NCI-H345 treated with DMSO at 0.1 percent for 48 hours (cell line): ENCODE data around the gene FAM114A1.

Source experiments
- DNase-seq: peaks from one replicate; lab custom pipeline; 2025; ENCODE audit not compliant: unreplicated experiment; lab: John Stamatoyannopoulos, UW

FAM114A1 gene

DNA sequence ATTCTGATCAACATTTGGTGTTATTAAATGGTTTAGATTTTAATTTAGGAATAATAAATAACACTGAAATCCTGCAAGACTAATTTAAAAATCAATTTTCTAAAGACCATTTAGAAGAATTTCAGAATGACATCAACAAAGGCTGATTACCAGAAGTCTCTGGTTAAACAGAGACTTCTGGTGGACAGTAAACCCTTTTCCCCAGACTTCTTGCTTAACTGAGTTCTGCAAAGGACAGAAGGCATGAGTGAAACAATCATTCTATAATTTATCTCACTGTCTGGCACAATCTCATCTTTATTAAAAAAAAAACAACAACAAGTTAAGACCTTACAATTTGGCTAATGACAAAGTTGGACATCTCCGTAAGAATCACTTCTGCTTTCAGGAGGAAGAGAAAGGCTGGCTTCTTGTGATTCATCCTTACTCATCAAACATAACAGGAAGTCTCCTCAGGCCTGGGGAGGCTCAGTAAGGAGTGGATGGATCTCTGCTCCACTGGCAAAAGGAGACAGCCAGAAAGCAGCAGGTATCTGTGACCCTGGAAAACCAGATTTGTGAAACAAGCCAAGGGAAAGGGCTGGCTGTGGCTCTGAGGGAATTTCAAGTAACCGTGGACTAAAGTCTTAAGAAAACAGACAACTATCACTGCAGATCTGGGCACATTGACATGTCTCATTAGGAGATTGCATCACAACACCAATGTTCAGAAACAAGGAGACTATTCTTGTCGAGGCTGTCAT is 10.1 kb upstream of the FAM114A1 start:
- no peak for DNase-seq

DNA sequence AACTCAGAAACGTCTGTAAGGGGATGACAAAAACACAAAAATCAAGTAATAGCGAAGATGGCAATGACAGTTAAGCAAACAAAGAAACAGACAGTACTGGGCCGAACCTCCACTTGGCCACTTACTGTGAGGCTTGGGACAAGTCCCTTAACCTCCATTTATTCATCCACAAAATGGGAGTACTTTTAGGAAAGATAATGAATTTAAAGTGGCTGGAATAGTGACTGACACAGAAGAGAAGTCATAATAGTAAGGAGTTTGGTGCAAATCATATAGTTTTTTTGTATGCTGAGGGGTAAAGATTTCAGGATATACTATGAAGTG is 9.5 kb upstream of the FAM114A1 start:
- no peak for DNase-seq

DNA sequence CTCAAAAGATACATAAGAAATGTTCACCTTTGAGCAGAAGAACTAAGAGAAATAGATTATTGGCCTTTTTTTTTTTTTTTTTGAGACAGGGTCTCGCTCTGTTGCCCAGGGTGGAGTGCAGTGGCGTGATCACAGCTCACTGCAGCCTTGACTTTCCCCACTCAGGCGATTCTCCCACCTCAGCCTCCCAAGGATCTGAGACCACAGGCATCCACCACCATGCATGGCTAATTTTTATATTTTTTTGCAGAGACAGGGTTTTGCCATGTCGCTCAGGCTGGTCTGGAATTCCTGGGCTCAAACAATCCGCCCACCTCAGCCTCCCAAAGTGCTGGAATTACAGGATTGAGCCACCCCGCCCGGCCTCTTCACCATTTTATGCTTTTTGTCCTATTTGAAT is 8.1 kb upstream of the FAM114A1 start:
- no peak for DNase-seq

DNA sequence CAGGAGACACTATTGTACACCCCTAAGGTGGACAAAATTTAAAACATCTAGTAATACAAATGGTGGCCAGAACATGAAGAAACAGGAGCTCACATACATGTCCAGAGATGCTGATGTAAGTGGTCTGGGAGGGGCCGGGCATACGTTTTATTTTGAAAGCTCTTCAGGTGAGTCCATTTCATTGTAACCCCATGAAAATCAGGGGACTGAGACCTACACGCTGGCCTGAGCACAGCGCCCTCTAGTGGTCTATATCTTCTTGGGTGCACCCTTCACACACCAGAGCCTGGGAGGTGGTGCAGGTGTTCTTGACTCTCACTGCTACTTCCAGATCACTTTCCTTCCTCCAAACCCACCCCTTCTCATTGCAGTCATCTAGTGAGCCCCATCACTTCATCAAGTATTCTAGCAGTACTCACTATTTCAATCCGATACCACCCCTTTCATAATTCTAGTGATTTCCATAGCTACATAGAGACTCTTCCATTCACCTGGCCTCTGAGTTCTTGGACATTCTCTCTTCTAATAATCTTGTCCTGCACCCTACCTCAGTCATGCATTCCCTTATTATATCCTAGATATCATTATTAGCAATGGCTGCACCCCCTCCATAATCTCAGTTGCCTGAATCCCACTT is 6.7 kb upstream of the FAM114A1 start:
- no peak for DNase-seq

DNA sequence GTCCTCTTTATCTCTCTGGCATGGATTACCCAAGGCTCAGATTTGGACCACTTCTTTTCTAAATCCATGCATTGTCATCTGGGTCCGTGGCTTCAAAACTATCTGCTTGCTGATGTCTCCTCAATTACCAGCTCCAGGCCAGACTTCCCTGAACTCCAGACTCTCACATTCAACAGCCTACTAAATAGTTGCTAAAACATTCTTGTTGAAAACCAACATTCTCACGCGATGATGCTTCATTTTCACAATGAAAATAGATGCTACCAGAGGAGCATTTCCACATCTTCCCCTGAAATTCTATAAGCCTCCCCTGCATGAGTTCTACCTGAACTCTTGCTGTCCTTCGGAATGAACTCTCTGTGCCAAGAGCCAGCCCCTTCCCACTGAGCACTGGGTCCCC is 5.8 kb upstream of the FAM114A1 start:
- DNase-seq: no peak

DNA sequence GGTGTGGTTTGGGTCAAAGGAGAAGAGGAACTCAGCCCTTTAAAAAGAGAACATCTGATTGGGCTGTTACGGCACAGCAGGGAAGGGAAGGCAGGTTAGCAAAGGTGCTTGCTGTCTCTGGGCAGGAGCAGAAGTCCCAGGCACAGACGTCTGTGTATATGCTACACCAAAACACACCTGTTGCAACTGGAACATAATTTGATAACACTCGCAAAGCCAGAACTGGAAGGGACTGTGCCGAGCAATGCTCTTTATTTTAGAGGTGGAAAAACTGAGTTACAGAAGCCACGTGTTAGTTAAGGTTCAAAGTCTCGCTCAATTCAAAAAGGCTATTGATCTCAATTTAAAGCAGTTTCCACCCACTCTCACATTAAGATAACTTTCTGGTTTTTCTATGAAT is 2.2 kb upstream of the FAM114A1 start:
- DNase-seq: no peak

DNA sequence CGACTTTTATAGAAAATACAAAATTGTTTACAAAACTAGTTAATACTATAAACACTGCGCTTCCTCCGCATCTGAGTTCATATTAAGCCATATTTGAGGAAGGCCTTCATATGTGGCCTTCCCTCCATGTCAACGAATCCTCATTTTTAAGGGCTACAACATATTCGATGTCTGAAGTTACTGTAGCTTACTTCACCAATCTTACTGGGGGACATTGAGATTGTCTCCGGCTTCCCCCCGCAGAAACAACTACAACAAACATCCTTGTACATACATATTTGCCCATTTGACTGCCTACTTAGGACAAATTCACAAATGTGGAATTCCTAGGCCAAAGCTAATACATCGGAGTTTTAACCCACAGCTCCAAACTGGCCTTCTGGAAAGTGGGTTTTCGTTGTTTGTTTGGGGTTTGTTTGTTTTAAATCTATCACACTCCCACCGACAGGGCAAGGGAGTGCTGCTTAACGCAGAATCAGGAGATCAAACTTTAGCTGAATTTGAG is 581 bp upstream of the FAM114A1 start:
- DNase-seq: no peak

DNA sequence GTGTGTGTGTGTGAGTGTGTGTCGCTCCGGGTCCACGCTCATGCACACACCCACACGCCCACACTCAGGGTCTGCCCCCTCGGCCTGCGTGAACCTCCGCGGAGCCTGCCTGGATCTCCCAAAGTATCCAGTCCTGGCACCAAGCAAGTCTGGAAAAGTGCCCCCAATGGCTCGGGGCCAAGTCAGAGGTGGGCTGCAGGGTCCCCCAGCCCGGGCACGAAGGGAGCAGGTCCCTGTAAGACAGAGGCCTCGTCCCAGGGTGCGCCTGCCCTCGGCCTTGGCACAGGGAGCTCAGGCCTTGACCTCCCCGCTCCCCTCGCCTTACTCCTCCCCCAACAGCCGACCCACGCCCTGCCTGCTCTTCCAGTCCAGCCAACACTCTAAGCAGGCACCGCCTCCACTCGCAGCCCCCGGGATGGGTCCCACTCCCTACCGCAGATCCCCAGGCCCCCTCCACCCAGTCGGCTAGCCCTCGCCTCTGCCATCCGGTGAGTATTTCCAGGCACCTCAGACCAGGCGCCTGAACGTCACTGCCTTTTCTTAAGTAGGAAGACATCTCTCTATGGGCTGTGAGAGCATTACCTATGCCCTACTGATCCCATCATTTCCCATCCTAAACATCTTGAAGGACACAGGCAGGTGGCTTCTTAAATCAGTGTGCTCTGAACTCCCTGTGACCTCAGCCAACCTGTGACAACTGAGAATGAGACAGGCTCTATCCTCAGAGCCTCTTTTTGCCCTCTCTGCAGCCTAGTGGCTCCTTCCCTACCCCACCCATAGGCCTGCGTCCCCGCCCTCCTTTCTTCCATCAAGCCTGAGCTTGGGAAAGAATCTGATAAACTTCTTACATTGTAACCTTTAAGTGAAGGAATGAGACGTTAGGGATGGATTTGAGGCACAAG is 704 bp downstream of the FAM114A1 start:
- DNase-seq: no peak

DNA sequence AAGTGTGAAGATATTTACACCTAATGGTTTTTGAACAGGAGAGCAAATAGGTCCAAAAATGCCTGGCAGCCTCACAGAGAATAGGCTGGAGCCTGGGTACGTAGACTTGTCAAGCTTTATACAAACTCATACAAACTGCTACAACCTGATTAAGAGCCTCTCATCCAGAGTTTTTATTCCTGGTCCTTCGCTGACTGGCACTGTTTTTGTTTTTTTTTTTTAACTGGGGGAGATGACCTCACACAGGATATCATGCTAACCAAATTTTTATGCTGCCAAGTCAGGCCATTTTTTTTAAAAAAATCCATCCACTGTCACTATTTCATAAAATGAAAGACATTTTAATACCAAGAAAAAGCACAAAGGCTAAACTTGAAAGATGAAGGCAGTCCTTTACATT is 1.9 kb downstream of the FAM114A1 start:
- no peak for DNase-seq

DNA sequence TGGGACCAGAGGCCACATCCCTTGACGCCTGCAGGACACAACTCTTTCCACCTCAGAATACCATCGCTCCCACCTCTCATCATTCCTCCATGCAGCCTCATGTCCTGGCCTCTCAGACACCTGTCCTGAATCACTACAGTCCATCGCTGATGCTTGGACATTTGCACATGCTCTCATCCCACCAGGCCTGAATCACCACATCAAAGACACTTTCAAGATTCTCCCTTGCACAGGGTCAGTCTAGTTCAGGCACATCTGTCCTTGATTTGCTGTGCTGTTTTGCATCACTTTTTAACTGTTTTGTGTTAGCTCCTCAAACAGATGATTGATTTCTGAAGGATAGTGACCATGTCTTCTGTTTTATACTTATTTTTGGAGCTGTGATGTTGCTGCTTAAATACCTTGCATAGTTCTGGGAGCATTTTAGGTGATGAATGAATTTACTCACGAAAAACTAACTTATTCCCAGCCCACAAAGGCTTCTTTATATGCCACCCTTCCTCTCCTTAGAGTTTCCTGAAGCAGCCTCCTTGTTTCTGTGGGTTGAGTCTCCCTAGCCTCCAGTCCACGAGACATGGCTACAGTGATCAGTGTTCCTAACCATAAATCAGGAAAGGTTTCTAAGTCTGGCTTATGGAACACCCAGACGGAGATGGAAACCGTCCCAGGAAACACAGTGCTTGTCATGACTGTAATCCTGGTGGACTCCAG is 2.6 kb downstream of the FAM114A1 start:
- DNase-seq: no peak

DNA sequence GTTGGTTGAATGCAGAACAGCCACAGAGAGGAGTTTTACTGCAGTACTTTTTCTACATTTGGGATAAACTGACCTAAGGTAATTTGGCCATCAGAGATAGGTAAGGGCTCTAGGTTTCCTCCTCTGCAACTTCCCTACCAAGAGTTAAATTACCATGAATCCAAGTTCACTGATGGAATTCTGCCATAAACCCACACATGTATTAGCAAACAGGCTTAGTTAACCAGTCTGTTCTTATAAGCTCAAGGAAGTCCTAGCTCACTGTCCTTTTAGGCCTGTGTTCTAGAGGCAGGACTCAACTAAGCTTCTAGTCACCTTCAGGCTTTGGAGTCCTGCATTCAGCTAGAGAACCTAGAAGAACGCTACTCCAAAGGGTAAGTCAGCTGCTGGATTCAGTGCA is 4.0 kb downstream of the FAM114A1 start:
- no peak for DNase-seq

DNA sequence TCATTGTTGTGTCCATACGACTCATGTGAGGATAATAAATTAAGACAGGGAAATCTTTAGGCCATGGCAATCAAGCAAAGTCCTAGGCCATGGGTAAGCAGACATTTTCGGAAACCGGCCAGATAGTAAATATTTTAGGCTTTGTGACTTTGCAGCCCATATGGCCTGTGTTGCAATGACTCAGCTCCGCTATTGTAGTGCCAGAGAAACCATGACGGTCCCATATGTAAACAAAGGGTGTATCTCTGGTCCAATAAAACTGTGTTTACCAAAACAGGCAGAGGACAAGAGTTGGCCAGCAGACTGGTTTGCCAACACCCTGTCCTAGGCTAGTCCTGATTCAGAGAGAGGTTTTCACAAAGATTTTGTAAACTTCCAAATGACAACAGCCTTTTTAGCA is 5.0 kb downstream of the FAM114A1 start:
- DNase-seq: no peak

DNA sequence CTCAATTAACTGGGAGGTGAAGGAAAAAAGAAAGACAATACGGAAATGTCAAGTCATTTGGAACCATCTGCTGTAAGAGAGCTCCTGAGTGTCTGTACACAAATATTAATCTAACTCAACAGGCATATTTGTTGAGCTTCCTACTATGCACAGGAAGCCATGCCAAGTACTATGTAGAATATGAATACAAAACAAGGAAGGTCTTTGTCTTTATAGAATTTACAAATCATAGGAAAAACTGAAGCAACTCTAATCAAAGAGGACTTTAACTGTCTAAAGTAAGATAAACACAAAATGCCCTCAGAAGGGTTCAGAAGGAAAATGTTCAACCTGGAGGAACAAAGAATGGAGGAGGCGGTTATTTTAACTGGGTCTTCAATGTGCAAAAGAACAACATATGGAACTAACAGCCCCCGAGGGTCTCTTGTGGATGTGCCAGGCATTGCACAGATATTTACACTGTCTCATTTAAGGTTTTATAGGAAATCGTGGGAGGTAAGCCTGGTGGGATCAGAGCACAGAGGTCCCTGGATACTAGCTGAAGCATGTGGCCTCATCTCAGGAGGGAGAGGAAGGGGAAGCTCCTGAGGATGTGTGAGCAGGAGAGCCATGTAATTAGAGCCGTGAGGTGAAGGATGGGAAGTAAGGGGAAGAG is 5.8 kb downstream of the FAM114A1 start:
- DNase-seq: no peak

DNA sequence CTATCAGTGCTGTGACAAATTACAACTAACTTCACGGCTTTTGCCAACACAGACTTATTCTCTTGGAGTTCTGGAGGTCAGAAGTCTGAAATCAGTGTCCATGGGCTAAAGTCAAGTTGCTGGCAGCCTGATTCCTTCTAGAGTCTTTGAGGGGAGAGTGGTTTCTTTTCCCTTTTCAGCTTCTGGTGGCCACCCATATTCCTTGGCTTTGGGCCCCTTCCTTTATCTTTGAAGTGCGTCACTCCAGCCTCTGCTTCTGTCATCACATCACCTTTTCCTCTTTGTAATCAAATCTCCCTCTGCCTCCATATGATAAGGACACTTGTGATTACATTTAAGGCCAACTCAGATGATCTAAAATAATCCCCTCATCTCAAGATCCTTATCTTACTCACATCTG is 9.0 kb downstream of the FAM114A1 start:
- DNase-seq: no peak

DNA sequence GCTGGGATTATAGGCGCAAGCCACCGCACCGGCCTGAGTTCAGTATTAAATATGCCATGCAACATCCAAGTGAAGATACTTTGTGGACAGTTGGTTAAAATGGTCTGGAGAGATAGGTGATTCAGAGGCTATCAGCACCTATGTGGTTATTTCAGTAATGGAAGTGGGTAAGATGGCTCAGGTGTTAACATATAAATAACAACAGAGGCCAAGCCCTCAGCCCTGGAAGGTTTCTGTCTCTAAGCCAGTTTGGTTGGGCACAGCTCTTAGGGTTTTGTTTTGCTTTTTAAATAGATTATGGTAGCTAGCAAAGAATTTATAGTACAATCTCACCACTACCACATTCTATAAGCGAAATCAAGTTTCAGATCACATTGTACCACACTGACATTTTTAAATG is 16.6 kb downstream of the FAM114A1 start:
- DNase-seq: no peak

DNA sequence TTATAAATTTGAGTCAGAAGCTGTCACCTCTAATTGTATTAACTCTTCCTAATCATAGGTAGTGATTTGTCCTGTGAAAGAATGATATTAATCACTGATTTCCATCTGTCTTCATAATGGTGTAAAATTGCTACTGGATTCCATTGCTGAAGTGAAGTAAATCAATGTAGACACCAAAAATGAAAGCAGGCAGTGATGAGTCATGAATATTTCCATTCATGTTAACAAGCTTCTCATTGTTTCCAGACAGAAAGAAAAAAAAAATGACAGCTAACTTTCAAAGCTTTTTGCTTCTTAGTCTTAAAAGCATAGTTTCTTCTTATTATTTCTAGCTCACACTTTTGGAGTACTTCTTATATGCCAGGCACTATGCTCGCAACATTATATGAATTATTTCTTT is 21.5 kb downstream of the FAM114A1 start:
- no peak for DNase-seq

DNA sequence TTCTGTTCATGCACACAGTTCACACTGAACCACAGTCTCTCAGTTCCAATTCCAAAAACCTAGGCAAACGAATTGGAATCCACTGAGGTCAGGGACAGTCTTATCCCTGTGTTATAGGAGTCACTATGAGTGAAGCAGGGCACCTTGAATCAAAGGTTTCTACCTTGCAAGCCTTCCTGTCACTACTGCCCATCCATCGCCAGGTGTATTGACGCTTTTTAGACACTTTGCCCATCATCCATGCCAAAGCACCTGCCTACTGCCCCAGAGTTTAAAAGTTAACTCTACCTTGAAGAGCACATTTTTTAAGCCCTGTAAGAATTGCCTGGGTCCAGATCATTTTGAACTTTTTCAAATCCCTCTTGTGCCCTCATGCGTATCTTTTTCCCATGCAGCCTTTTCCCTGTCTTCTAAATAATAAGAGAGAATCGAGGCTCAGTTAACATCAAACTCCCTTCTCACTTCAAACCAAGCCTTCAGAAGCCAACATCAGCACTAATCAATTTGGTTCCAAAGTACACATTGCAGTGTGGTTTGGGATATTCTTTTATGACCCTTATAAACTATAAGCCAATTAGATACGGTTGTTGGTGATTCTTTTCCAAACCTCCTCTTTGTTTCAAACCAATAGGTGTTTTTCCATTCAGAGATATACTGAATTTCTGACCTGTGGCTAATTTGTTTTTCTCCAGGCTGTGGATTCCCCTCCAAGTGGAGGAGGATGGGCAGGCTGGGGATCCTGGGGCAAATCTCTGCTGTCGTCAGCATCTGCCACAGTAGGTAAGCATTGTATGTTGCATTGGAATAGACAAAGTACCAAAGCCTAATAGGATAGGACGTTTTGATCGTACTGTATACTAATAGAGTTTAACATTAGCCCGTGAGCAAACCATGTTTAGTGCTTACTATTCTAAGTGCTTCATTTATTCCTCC is 23.7 kb downstream of the FAM114A1 start:
- DNase-seq: no peak

DNA sequence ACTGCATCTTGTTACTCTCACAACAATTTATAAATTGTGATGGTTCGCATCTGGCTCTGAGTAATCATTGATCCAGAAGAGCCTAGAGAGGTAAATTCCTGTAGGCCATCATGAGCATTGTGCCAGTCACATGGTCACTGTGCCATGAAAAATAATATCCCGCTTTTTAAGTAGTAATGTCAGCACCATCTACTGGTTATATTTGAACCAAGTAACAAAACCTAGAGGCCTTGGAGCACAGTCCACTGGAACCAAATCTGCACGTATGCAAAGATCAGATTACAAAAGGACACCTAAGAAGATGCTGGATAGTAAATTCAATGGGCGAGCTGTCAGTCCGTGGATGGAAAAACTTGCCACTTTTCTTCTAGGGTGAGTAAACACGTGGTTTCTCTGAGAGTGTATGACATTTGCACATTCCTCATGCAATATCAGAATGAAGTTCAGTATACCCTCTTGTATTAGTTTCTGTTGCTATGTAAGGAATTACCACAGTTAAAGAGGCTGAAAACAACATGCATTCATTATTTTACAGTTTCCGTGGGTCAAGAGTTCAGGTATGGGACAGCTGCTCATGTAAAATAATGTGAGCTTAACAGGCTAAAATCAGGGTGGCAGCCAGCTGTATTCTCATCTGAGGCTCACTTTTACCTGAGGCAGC is 26.8 kb downstream of the FAM114A1 start:
- no peak for DNase-seq

DNA sequence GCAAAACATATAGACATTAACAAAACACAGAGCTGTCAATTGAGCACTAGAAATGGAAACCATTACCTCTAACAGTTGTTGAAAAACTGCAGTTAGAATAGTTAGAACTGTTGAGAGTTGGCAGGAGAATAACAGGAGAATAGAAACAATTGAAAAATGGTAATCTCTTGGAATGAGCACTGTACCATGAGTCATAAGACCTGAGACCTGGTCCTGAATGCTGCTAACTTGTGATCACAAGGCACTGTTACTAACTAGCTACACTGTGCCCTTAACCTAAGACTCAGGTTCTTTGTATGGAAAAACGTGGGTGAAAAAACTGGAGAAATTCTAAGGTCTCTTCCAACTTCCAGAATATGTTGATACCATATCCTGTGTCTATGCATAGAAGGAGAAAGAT is 29.3 kb downstream of the FAM114A1 start:
- no peak for DNase-seq
